IMR-90 (cell line): Measurements from ENCODE around the gene CTDSPL. TPM values are rescaled to one million over a fixed set of nuclear protein-coding genes. Genes with fewer than 3 reads are reported as not detected.

ENCODE experiments used
- ATAC-seq: fragments of 200-7000 bp; cut with Tn5 transposase; 2 replicates; pipeline ENCODE4 v1.9.1; 2020; ENCODE audit warnings: low read depth, mild to moderate bottlenecking, moderate library complexity
- BruUV-seq: library from RNA; stranded (reverse); fragments of 400-500 nt; replicated peaks from 2 replicates; lab custom pipeline; 2021; lab: Mats Ljungman, UMichigan
- CTCF ChIA-PET: fragments of 300-600 bp; formaldehyde crosslinking; extraction: SDS; loops from one replicate; lab custom pipeline; 2021; ENCODE audit warnings: antibody characterized with exemption; lab: Yijun Ruan, JAX
- POLR2A ChIA-PET: fragments of 300-600 bp; sonication (Branson Sonifier 250); formaldehyde crosslinking; loops from one replicate; lab custom pipeline; 2022; ENCODE audit warnings: antibody characterized with exemption; ENCODE audit not compliant: unreplicated experiment; lab: Charles Lee
- DNase-seq: peaks from one replicate; pipeline ENCODE4 v3.0.0; 2013
- H2AFZ ChIP-seq: replicated peaks from 2 replicates; pipeline ENCODE3; 2013; ENCODE audit warnings: low read length, mild to moderate bottlenecking; ENCODE audit not compliant: poor library complexity
- H2AK5ac ChIP-seq: 2 replicates; pipeline ENCODE4 v1.6.1; 2013; ENCODE audit warnings: low read depth, low read length, inconsistent platforms
- H2AK9ac ChIP-seq: replicated peaks from 2 replicates; pipeline ENCODE3; 2013; ENCODE audit warnings: mild to moderate bottlenecking, low read depth, low read length, moderate library complexity; ENCODE audit not compliant: poor library complexity
- H2BK120ac ChIP-seq: 2 replicates; pipeline ENCODE4 v1.6.1; 2013; ENCODE audit warnings: low read depth, low read length, inconsistent platforms
- H2BK15ac ChIP-seq: 3 replicates; pipeline ENCODE4 v1.6.1; 2013; ENCODE audit warnings: low read depth, low read length, inconsistent platforms
- H2BK20ac ChIP-seq: 2 replicates; pipeline ENCODE4 v1.6.1; 2013; ENCODE audit warnings: low read depth, mild to moderate bottlenecking, inconsistent platforms, low read length, moderate library complexity
- H2BK5ac ChIP-seq: 2 replicates; pipeline ENCODE4 v1.6.1; 2013; ENCODE audit warnings: mild to moderate bottlenecking, low read depth, low read length, inconsistent platforms; ENCODE audit not compliant: poor library complexity, severe bottlenecking
- H3K14ac ChIP-seq: replicated peaks from 2 replicates; pipeline ENCODE4 v1.6.1; 2013; ENCODE audit warnings: low read depth, low read length, inconsistent platforms
- H3K18ac ChIP-seq: 2 replicates; pipeline ENCODE4 v1.6.1; 2013; ENCODE audit warnings: low read depth, low read length, control low read depth
- H3K23ac ChIP-seq: 2 replicates; pipeline ENCODE4 v1.6.1; 2013; ENCODE audit warnings: low read depth, low read length, inconsistent platforms
- H3K27ac ChIP-seq: 2 replicates; pipeline ENCODE4 v1.5.1; 2013; ENCODE audit warnings: mild to moderate bottlenecking, control low read depth, low read length; ENCODE audit not compliant: insufficient read depth
- H3K27me3 ChIP-seq: 2 replicates; pipeline ENCODE4 v1.6.1; 2013; ENCODE audit warnings: low read length; ENCODE audit not compliant: control insufficient read depth, insufficient read depth
- H3K36me3 ChIP-seq: 2 replicates; pipeline ENCODE4 v1.6.1; 2013; ENCODE audit warnings: low read length, mixed read lengths; ENCODE audit not compliant: control insufficient read depth, insufficient read depth
- H3K4ac ChIP-seq: 2 replicates; pipeline ENCODE4 v1.6.1; 2013; ENCODE audit warnings: low read depth, low read length, inconsistent platforms
- H3K4me1 ChIP-seq: 2 replicates; pipeline ENCODE4 v1.6.1; 2013; ENCODE audit warnings: low read length, mixed read lengths; ENCODE audit not compliant: control insufficient read depth, insufficient read depth
- H3K4me2 ChIP-seq: 2 replicates; pipeline ENCODE4 v1.6.1; 2013; ENCODE audit warnings: low read depth, mild to moderate bottlenecking, control low read depth, low read length, moderate library complexity
- H3K4me3 ChIP-seq: 2 replicates; pipeline ENCODE4 v1.5.1; 2013; ENCODE audit warnings: low read depth, mild to moderate bottlenecking, control low read depth, low read length, moderate library complexity; ENCODE audit not compliant: insufficient read depth
- H3K56ac ChIP-seq: 2 replicates; pipeline ENCODE4 v1.6.1; 2013; ENCODE audit warnings: low read length, inconsistent platforms; ENCODE audit not compliant: insufficient read depth; ENCODE audit errors: extremely low read depth
- H3K79me1 ChIP-seq, 2 experiments: 2 replicates each; pipeline ENCODE4 v1.6.1; 2013; ENCODE audit warnings: low read length in 2 of 2, inconsistent platforms in 1 of 2, low read depth in 1 of 2
- H3K9ac ChIP-seq: 2 replicates; pipeline ENCODE4 v1.6.1; 2013; ENCODE audit warnings: low read depth, low read length, control low read depth
- H3K9me1 ChIP-seq: 2 replicates; pipeline ENCODE4 v1.6.1; 2013; ENCODE audit warnings: low read length, inconsistent platforms; ENCODE audit not compliant: insufficient read depth
- H3K9me3 ChIP-seq: 2 replicates; pipeline ENCODE4 v1.6.1; 2013; ENCODE audit warnings: low read length; ENCODE audit not compliant: control insufficient read depth, insufficient read depth
- H4K20me1 ChIP-seq: 2 replicates; pipeline ENCODE4 v1.6.1; 2013; ENCODE audit warnings: low read length, inconsistent platforms; ENCODE audit not compliant: insufficient read depth
- H4K5ac ChIP-seq: 2 replicates; pipeline ENCODE4 v1.6.1; 2013; ENCODE audit warnings: mild to moderate bottlenecking, low read depth, low read length, control low read depth
- H4K8ac ChIP-seq, 2 experiments: 2 replicates each; pipeline ENCODE4 v1.6.1; 2013; ENCODE audit warnings: low read depth in 2 of 2, low read length in 2 of 2, control low read depth in 1 of 2, inconsistent platforms in 1 of 2
- H4K91ac ChIP-seq: 2 replicates; pipeline ENCODE4 v1.6.1; 2013; ENCODE audit warnings: low read depth, low read length, inconsistent platforms; ENCODE audit not compliant: insufficient read depth
- CHD1 ChIP-seq: IDR thresholded peaks from 2 replicates; pipeline ENCODE4 v1.6.1; 2012; ENCODE audit warnings: low read depth, low read length, improper control_type of control experiment
- FOS ChIP-seq: fragments of 150-350 bp; IDR thresholded peaks from 2 replicates; pipeline ENCODE4 v1.6.1; 2016; ENCODE audit warnings: low read depth, low read length
- MAFK ChIP-seq: IDR thresholded peaks from 2 replicates; pipeline ENCODE4 v1.6.1; 2012; ENCODE audit warnings: low read depth, low read length, improper control_type of control experiment
- MAZ ChIP-seq: IDR thresholded peaks from 2 replicates; pipeline ENCODE4 v1.6.1; 2012; ENCODE audit warnings: low read depth, mild to moderate bottlenecking, low read length, improper control_type of control experiment, moderate library complexity, borderline replicate concordance
- MXI1 ChIP-seq: IDR thresholded peaks from 2 replicates; pipeline ENCODE4 v1.6.1; 2012; ENCODE audit warnings: low read depth, mild to moderate bottlenecking, low read length, moderate library complexity, borderline replicate concordance
- POLR2A ChIP-seq: IDR thresholded peaks from 2 replicates; pipeline ENCODE4 v1.6.1; 2012; ENCODE audit warnings: mild to moderate bottlenecking, low read depth, low read length
- RCOR1 ChIP-seq: IDR thresholded peaks from 2 replicates; pipeline ENCODE4 v1.6.1; 2012; ENCODE audit warnings: mild to moderate bottlenecking, low read length, improper control_type of control experiment; ENCODE audit not compliant: insufficient replicate concordance
- WGBS, 2 experiments: methylation state at CpG; one replicate each; pipeline versions ENCODE4 v1.1.5 to v1.1.7; 2013; ENCODE audit warnings: missing lambda C conversion rate in 2 of 2; ENCODE audit not compliant: insufficient read length in 1 of 2; ENCODE audit errors: extremely low coverage in 2 of 2; 5-methylcytosine and 5-hydroxymethylcytosine counted together
- dilution Hi-C: fragments of 300-500 bp; cut with HindIII; formaldehyde crosslinking; loops from one replicate; pipeline ENCODE4 v1.14.3; 2018; ENCODE audit warnings: low sequenced_read_pairs; ENCODE audit not compliant: unreplicated experiment
- in situ Hi-C: fragments of 300-500 bp; cut with MboI; formaldehyde crosslinking; loops from 3 replicates; pipeline ENCODE4 v1.14.3; 2019; ENCODE audit warnings: low sequenced_read_pairs, inconsistent platforms, mixed read lengths
- intact Hi-C: fragments of 100-400 bp; cut with micrococcal nuclease; formaldehyde crosslinking; loops from 2 replicates; pipeline ENCODE4 v1.10.0; 2022
- polyA plus RNA-seq, 3 experiments: library from polyadenylated mRNA; depleted of rRNA; stranded (reverse); fragments of >200 nt; gene quantifications; 2 replicates each; pipeline ENCODE4 v1.2.3, GENCODE V29; 2012; ENCODE audit warnings: low replicate concordance in 1 of 3
- total RNA-seq: library from RNA; depleted of rRNA; stranded (reverse); fragments of >200 nt; gene quantifications from 2 replicates; pipeline ENCODE4 v1.2.3, GENCODE V29; 2012
- TF ChIP-seq, protein P1 (sequence below): conservative IDR thresholded peaks from 2 replicates; pipeline ENCODE4 v1.5.1; 2012; ENCODE audit warnings: mild to moderate bottlenecking, low read depth, low read length, improper control_type of control experiment
- TF ChIP-seq, protein P2 (sequence below): fragments of 150-350 bp; IDR thresholded peaks from 2 replicates; pipeline ENCODE4 v1.6.1; 2017; ENCODE audit warnings: mild to moderate bottlenecking, antibody characterized with exemption, low read length, low read depth
- TF ChIP-seq, protein P3 (sequence below): fragments of 150-350 bp; IDR thresholded peaks from 2 replicates; pipeline ENCODE4 v1.6.1; 2016; ENCODE audit warnings: low read depth, mild to moderate bottlenecking, low read length, moderate library complexity, borderline replicate concordance

The CTDSPL gene
- total and polyA plus RNA-seq, 2 of the 4 experiments (the other 2 are of a cell fraction) = 24.5 to 29.0 TPM

DNA sequence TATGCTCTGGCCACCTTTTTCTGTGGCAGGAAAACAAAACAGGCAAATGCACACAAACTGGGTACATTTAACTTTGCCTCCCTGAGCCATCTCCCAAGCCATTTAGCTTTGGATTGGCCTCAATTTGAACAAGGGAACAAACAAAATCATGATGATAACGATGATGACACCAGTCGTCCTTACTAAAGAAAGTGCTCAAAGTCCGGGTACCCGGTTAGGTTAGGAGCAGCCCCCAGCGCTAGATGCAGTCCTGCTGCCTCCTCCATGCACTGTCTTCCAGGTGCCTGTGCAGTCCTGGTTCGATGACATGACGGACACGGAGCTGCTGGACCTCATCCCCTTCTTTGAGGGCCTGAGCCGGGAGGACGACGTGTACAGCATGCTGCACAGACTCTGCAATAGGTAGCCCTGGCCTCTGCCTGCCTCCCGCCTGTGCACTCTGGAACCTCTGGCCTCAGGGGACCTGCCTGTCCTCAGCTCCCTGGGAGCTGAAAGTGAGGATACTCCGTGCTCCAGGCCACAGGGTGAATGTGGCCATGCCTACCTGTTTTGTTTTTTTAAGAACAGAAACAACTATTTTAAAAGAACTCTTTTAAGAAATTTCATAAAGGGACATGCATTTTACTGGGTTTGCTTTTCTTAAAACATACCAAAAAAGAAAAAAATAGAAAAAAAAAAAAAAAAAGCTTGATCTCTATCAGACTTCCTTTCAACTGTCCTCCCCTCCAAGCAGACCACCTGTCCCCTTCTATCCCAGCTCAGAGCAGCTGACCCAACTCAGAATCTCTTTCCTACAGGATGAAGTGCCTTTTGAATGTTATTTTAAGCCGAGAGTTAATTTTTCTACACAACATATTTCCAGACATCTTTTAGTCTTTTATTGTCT lies 119.0 kb downstream of the CTDSPL start:
- dilution Hi-C loops = no loop called here
- Histone ChIP-seq H3K4me1 (no peaks in the 10 kb centered on the region), H3K9me3 (no peaks in the 10 kb centered on the region), H4K5ac (no peak overlapping the region), H2AK5ac (no peak overlapping the region), H4K91ac (no peak overlapping the region), H3K79me1 (peaks cover 2% of the 10 kb centered on the region in 2 experiments; a peak in 1 of 4 replicates), H3K14ac (no peak overlapping the region), H4K8ac (no peak overlapping the region), H2AFZ (no peak overlapping the region), H3K27ac (no peak overlapping the region), H2BK15ac (no peak overlapping the region), H3K18ac (no peak overlapping the region), H3K4me3 (no peak overlapping the region), H3K9me1 (peaks cover 7% of the 10 kb centered on the region; the same call in 1 of the 2 replicates), H2AK9ac (no peak overlapping the region), H3K9ac (no peak overlapping the region), H3K27me3 (no peaks in the 10 kb centered on the region), H3K23ac (no peak overlapping the region), H3K56ac (no peak overlapping the region), H3K36me3 (peaks cover 30% of the 10 kb centered on the region), H4K20me1 (no peaks in the 10 kb centered on the region), H2BK5ac (no peak overlapping the region), H3K4me2 (no peak overlapping the region), H2BK120ac (no peak overlapping the region), H3K4ac (no peak overlapping the region), H2BK20ac (no peak overlapping the region)
- in situ Hi-C loops = no loop called here
- ATAC-seq = no peak
- 100% methylated on average over 8 of the region's 14 CpGs; no CpG with 5 or more reads in 1 of the 2 experiments for WGBS, 2 experiments
- no peak for DNase-seq
- ChIA-PET CTCF (interaction anchor here (0.7 to 0.9 kb wide), 2 partner anchors 16 kb away, joined by 3 read pairs; no protein-coding TSS in a partner anchor), POLR2A (no interaction called here)
- intact Hi-C loops = no loop called here
- TF ChIP-seq RCOR1 = no peak
- no peak for TF ChIP-seq MAFK
- TF ChIP-seq FOS = no peak
- TF ChIP-seq CHD1 = no peak
- TF ChIP-seq, protein P1, sequence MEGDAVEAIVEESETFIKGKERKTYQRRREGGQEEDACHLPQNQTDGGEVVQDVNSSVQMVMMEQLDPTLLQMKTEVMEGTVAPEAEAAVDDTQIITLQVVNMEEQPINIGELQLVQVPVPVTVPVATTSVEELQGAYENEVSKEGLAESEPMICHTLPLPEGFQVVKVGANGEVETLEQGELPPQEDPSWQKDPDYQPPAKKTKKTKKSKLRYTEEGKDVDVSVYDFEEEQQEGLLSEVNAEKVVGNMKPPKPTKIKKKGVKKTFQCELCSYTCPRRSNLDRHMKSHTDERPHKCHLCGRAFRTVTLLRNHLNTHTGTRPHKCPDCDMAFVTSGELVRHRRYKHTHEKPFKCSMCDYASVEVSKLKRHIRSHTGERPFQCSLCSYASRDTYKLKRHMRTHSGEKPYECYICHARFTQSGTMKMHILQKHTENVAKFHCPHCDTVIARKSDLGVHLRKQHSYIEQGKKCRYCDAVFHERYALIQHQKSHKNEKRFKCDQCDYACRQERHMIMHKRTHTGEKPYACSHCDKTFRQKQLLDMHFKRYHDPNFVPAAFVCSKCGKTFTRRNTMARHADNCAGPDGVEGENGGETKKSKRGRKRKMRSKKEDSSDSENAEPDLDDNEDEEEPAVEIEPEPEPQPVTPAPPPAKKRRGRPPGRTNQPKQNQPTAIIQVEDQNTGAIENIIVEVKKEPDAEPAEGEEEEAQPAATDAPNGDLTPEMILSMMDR = no peak
- no peak for TF ChIP-seq POLR2A
- TF ChIP-seq, protein P2, sequence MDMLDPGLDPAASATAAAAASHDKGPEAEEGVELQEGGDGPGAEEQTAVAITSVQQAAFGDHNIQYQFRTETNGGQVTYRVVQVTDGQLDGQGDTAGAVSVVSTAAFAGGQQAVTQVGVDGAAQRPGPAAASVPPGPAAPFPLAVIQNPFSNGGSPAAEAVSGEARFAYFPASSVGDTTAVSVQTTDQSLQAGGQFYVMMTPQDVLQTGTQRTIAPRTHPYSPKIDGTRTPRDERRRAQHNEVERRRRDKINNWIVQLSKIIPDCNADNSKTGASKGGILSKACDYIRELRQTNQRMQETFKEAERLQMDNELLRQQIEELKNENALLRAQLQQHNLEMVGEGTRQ = no peak
- TF ChIP-seq MXI1 = no peak
- no peak for TF ChIP-seq MAZ
- TF ChIP-seq, protein P3, sequence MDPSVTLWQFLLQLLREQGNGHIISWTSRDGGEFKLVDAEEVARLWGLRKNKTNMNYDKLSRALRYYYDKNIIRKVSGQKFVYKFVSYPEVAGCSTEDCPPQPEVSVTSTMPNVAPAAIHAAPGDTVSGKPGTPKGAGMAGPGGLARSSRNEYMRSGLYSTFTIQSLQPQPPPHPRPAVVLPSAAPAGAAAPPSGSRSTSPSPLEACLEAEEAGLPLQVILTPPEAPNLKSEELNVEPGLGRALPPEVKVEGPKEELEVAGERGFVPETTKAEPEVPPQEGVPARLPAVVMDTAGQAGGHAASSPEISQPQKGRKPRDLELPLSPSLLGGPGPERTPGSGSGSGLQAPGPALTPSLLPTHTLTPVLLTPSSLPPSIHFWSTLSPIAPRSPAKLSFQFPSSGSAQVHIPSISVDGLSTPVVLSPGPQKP = no peak
- no TSS peak for BruUV-seq
